ENCODE results near the gene FRAS1.
"Not testable (repeated sequence)": the region's sequence is repeated elsewhere in the genome, so short reads cannot be mapped to it uniquely, and the experiment has no call there.

Gene FRAS1

GRCh38 chr4:78519962-78520361 lies 462.8 kb downstream of the FRAS1 start:
- DNase-seq = no peak

- peak; percentile 74 for DNase-seq
Measured at GRCh38 chr4:78520808-78521226, 463.7 kb downstream of the FRAS1 start.

GRCh38 chr4:78524009-78524408 lies 466.9 kb downstream of the FRAS1 start:
- no peak for DNase-seq

GRCh38 chr4:78525559-78525958 lies 468.4 kb downstream of the FRAS1 start:
- no peak for DNase-seq

DNA sequence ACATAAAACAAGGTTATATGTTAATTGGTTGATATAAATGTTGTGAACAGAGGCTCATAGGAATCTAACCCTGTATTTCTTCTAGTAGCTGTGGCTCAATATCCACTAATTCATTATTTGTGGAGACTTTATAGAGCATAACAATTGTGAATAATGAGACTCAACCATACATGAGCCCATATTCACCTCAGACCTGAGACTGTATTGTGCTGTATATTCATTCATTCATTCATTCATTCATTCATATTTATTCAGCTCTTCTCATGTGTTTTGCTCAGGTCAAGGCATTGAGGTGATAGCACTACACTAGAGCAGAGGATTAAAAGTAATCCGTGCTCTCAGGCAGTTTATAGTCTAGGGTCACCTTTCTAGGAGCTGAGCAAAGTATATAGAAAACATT lies 470.0 kb downstream of the FRAS1 start:
- DNase-seq = no peak

DNA sequence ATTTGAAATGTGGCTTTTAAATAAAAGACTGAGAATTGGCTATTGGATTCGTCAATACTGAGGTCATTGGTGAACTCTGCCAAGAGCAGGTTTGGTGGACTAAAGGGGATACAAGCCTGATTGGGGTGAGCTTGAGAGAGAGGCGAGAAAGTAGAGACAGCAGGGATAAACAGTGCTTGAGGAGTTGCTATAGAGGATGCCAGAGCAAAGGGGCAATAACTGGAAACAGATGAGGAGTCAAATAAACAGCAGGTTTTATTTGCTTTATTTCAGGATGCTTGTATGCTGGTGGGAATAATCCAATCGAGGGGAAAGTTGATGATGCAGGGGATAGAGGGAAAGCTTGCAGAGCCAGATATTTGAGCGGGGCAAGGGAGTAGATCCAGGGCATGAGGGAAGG lies 470.4 kb downstream of the FRAS1 start:
- no peak for DNase-seq

DNA sequence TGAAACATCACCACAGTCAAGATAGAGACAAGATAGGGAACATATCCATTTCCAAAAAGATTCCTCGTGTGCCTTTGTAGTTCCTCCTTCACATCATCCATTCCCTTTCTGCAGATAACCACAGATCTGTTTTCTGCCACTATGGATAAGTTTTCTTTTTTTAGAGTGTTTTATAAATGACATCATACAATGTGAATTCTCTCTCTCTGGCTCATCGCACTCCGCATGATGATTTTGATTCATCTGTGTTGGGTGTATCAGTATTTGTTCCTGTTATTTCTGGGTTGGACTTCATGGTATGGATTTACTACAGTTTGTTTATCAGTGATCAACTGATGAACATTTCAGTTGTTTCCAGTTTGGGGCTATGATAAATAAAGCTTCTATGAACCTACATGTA lies 471.2 kb downstream of the FRAS1 start:
- no peak for DNase-seq

GRCh38 chr4:78529569-78530209 lies 472.6 kb downstream of the FRAS1 start:
- no peak for DNase-seq

GRCh38 chr4:78532046-78532445 lies 474.9 kb downstream of the FRAS1 start:
- no peak for DNase-seq

- DNase-seq = no peak
Measured at GRCh38 chr4:78533854-78534253, 476.7 kb downstream of the FRAS1 start.

DNA sequence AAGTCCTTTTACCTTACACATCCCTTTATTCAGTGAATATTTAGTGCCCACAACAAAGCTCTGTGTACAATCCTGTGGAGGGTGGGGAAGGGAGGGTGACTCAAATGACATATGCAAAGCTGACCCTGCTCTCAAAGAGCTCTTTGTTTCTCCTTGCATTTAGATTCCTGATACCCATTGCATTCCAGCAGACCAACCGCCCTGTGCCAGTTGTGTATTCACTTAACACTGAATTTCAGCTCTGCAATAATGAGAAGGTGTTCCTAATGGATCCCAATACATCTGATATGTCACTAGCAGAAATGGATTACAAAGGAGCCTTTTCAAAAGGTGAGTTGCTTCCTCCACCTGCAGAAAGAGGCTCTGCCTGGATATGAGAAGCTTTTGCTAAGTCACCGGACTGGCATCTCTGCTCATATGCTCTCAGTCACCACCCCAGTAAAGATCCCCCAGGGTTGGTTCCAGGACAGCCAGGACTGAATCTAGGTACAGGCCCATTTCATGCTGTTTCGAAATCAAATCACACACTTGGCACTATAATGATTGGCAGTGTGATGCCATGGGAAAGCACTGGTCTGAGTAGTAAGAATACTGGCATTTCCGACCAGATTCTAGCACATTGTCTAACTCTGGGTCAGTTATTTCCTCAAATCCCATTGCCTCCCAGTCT lies 477.3 kb downstream of the FRAS1 start:
- no peak for DNase-seq

DNA sequence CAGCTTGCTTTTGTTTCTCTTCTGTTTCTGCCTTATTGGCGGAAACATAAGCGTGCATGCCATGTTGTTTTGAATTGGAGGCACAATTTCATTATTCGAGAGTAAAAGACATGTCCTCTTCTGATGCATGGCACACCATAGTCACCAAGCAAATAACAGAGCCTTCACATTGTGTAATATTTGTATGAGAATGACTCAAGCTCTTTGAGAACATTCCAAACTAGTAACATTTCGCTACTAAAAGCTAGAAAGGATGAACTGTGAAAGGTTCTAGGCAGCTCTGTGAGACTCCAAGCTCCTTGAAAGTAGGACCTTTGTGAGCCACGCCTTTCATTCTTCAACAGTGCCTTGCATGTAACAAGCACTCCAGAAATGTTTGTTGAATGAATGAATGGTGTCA lies 485.2 kb downstream of the FRAS1 start:
- DNase-seq = no peak

- peak; percentile 31 for DNase-seq
Measured at GRCh38 chr4:78543424-78544125, 486.5 kb downstream of the FRAS1 start.

- DNase-seq = no peak
Measured at GRCh38 chr4:78544678-78545077, 487.6 kb downstream of the FRAS1 start.

DNA sequence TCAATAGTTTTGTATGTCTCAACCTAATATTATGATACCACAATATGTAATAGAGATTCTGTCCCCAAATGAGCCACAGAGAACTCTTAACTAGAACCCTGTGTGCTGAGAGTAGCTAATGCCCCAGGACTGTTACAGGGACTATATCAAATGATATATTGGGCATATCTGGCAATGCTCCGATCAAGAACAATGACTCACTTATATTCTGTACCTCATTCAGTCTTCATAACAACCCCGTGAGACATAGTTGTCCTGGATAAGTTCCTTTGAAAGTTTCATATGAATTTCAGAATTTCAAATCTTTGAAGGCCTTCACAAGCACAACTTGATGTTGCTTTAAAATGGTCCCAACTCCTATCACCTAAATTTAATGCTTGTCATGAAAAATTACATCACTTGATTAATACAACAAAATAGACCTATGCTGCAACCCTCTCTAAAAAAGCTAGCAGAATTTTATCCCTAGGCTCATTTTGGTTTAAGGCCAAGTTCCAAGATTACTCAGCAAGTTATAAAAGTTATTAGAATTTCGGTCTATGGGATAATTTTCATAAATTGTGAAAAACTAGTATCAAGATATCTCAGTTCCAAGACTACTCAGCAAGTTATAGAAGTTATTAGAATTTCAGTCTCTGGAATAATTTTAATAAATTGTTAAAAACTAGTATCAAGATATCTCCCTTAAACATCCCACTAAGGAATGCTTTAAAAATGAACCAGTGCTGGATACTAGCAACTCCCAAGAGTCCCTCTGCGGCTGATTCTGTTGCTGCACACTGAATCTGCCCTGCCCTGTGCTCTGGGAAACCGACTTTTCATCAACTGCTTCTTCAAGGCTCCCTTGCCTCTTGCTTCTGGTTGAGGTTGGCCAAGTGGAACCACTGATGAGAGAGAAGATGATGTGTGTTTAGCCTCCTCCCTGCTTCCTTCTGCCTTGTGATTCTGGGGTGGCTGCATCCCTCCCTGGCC lies 488.4 kb downstream of the FRAS1 start:
- no peak for DNase-seq

DNA sequence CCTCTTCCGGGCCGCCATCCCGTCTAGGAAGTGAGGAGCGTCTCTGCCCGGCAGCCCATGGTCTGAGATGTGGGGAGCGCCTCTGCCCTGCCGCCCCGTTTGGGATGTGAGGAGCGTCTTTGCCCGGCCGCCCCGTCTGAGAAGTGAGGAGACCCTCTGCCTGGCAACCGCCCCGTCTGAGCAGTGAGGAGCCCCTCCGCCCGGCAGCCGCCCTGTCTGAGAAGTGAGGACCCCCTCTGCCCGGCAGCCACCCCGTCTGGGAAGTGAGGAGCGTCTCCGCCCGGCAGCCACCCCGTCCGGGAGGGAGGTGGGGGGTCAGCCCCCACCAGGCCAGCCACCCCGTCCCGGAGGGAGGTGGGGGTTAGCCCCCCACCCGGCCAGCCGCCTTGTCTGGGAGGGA lies 490.8 kb downstream of the FRAS1 start:
- DNase-seq = not testable (repeated sequence)

DNA sequence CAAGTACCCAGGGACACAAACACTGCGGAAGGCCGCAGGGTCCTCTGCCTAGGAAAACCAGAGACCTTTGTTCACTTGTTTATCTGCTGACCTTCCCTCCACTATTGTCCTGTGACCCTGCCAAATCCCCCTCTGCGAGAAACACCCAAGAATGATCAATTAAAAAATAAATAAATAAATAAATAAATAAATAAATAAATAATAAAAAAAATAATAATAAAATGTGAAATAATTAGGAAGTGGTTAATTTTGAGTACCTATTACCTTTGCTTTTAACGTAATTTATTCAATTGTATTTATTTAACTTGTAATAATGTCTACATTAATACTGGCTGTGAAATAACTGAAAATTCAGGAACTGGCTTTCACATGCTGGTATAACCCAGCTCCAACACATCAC lies 491.8 kb downstream of the FRAS1 start:
- not testable (repeated sequence) for DNase-seq

- peak; percentile 71 for DNase-seq
Measured at GRCh38 chr4:78551420-78552351, 494.6 kb downstream of the FRAS1 start, which contains the start of gene ANXA3. ANXA3 (plus strand) TSS chr4:78551770; CDS start chr4:78554474, 2,704 bp downstream.

DNA sequence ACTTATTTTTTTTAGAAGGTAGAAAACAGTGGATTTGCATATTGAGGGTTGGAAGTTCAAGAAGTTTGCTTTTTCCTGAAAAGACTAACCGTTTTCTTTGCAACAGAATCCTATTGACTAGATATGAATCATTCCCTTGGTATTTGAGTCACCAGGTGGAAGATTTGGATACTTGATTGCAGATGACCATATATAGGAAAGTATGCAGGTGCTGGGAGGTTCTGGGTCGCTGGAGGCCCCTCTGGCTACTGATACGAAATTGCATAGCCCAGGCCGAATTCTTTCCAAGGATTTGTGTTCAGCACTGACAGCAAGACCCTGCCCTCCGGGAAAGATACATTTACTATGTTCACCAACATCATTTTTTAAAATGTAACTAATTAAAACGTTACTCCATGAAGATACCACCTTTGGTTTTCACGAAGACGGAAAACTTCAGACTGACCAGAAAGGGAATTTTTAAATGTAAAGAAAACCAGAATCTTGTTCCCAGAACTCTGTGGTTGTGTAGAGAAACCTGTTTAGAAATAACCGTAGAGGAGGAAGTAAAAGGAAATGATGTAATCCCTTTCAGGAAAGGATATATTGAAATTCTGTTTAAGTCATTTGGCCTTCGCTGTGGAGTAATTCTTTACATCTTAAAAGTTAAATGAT lies 495.4 kb downstream of the FRAS1 start:
- no peak for DNase-seq

DNA sequence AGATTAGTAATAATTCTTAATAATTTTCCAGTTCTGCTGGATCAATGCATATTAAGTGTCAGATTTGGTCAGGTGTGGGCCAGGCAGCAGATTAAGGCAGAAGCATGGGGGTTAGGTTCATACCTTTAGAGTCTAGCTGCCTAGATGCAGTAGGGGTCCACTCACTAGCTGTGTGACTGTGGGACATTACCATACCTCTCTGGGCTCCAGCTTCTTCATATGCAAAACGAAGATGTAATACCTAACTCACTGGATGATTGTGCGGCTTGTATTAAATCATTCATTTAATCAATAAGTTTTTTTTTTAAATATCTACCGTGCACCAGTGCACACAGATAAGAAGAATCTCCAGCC lies 495.9 kb downstream of the FRAS1 start:
- no peak for DNase-seq

DNA sequence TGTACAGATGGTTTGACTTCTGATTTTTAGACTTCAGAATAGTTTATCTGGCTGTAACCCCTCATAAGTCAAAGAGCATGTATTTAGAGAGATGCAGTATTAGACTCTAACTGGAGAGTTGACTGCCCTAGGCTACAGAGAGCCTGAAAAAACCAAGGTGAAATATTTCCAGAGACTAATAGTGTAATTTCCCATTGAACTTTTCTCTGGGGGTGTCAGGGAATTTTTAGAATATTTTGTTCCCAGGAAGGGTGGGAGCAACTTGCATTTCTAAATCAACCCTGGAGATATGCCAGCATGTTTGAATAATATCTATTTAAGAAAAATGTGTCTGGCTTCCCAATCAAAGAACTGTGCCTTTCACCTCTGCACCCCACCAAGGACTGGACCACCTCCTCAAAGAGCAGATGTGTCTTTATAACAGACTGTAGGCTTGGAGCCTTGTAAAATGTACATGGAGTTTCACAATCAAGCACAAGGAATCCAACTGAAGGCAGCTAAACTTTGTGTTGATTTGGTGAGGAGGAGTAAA lies 496.5 kb downstream of the FRAS1 start:
- DNase-seq = no peak

All from eye (tissue), 1 donor.